Activated naive CD8-positive, alpha-beta T cell treated with anti-CD3 and anti-CD28 coated beads, Interleukin-2, amount 50 U/mL, for 24 hours (primary cell): Measurements from ENCODE around the gene MINK1.
"Not testable (repeated sequence)": the region's sequence is repeated elsewhere in the genome, so short reads cannot be mapped to it uniquely, and the experiment has no call there.

Experiments
- ATAC-seq: fragments of 150-1000 bp; cut with Tn5 transposase; one replicate; pipeline ENCODE4 v1.10.0; 2021
- DNase-seq: peaks from one replicate; pipeline ENCODE4 v3.0.0; 2021
- H3K27ac Mint-ChIP-seq: one replicate; pipeline ENCODE4 v1.8.0; 2021; ENCODE audit warnings: mild to moderate bottlenecking, mixed read lengths
- H3K27me3 Mint-ChIP-seq: one replicate; pipeline ENCODE4 v1.8.0; 2021; ENCODE audit warnings: mixed read lengths
- H3K36me3 Mint-ChIP-seq: one replicate; pipeline ENCODE4 v1.8.0; 2021; ENCODE audit warnings: low read depth, mixed read lengths
- H3K4me1 Mint-ChIP-seq: one replicate; pipeline ENCODE4 v1.8.0; 2021; ENCODE audit warnings: mixed read lengths
- H3K4me3 Mint-ChIP-seq: one replicate; pipeline ENCODE4 v1.8.0; 2021; ENCODE audit warnings: mild to moderate bottlenecking, moderate library complexity, mixed read lengths
- H3K9me3 Mint-ChIP-seq: one replicate; pipeline ENCODE4 v1.8.0; 2021; ENCODE audit warnings: mixed read lengths

Gene MINK1

GRCh38 chr17:4806456-4806776 lies 26.7 kb upstream of the MINK1 start:
- peak overlapping the region; percentile 76 for H3K4me3 Mint-ChIP-seq
- no peak for DNase-seq
- ATAC-seq, result no peak

GRCh38 chr17:4806777-4807604 lies 26.1 kb upstream of the MINK1 start, which contains the start of gene PLD2:
TSS of gene PLD2 (plus strand) at chr17:4807152. CDS start at chr17:4807773, 621 bp downstream.
- H3K36me3 Mint-ChIP-seq, result peaks cover 2% of the 10 kb centered on the region
- peak; percentile 90 for DNase-seq
- peaks cover 8% of the 10 kb centered on the region for H3K4me1 Mint-ChIP-seq
- H3K4me3 Mint-ChIP-seq, result peak within 1 kb of the TSS; percentile 76
- no peaks in the 10 kb centered on the region for H3K9me3 Mint-ChIP-seq
- H3K27me3 Mint-ChIP-seq, result no peaks in the 10 kb centered on the region
- H3K27ac Mint-ChIP-seq, result no peak within 1 kb of the TSS
- ATAC-seq, result peak; percentile 96

More at GRCh38 chr17:4806456-4806776, 26.7 kb upstream of the MINK1 start:
- H3K27me3 Mint-ChIP-seq, result no peaks in the 10 kb centered on the region
- H3K4me1 Mint-ChIP-seq, result peaks cover 8% of the 10 kb centered on the region
- H3K9me3 Mint-ChIP-seq, result no peaks in the 10 kb centered on the region
- no peak overlapping the region for H3K27ac Mint-ChIP-seq
- H3K36me3 Mint-ChIP-seq, result peaks cover 2% of the 10 kb centered on the region

GRCh38 chr17:4807605-4808377 lies 25.3 kb upstream of the MINK1 start:
- Mint-ChIP-seq H3K27ac (peak overlapping the region; percentile 7), H3K27me3 (no peaks in the 10 kb centered on the region), H3K4me3 (peak overlapping the region; percentile 54), H3K9me3 (no peaks in the 10 kb centered on the region), H3K4me1 (peaks cover 8% of the 10 kb centered on the region), H3K36me3 (peaks cover 2% of the 10 kb centered on the region)
- ATAC-seq (no peak), DNase-seq (no peak)

- DNase-seq (no peak), ATAC-seq (no peak)
- Mint-ChIP-seq H3K36me3 (peaks cover 2% of the 10 kb centered on the region), H3K4me3 (peak overlapping the region; percentile 38), H3K27ac (peak overlapping the region; percentile 7), H3K4me1 (peaks cover 8% of the 10 kb centered on the region), H3K27me3 (no peaks in the 10 kb centered on the region), H3K9me3 (no peaks in the 10 kb centered on the region)
Observed at GRCh38 chr17:4808378-4808767, 24.8 kb upstream of the MINK1 start.

- H3K4me3 Mint-ChIP-seq, result no peak overlapping the region
- peaks cover 2% of the 10 kb centered on the region for H3K36me3 Mint-ChIP-seq
- no peak for ATAC-seq
- no peaks in the 10 kb centered on the region for H3K27me3 Mint-ChIP-seq
- peaks cover 8% of the 10 kb centered on the region for H3K4me1 Mint-ChIP-seq
- no peak overlapping the region for H3K27ac Mint-ChIP-seq
- H3K9me3 Mint-ChIP-seq, result no peaks in the 10 kb centered on the region
- no peak for DNase-seq
Observed at GRCh38 chr17:4810696-4811290, 22.3 kb upstream of the MINK1 start.

GRCh38 chr17:4811471-4811870 lies 21.7 kb upstream of the MINK1 start:
- Mint-ChIP-seq H3K4me3 (no peak overlapping the region), H3K9me3 (no peaks in the 10 kb centered on the region), H3K27me3 (no peaks in the 10 kb centered on the region), H3K4me1 (peaks cover 3% of the 10 kb centered on the region), H3K27ac (no peak overlapping the region), H3K36me3 (peaks cover 2% of the 10 kb centered on the region)
- ATAC-seq (no peak), DNase-seq (no peak)

- H3K27me3 Mint-ChIP-seq, result no peaks in the 10 kb centered on the region
- no peak overlapping the region for H3K27ac Mint-ChIP-seq
- H3K9me3 Mint-ChIP-seq, result no peaks in the 10 kb centered on the region
- peaks cover 2% of the 10 kb centered on the region for H3K36me3 Mint-ChIP-seq
- peaks cover under 1% of the 10 kb centered on the region for H3K4me1 Mint-ChIP-seq
- no peak overlapping the region for H3K4me3 Mint-ChIP-seq
- no peak for ATAC-seq
- DNase-seq, result no peak
Observed at GRCh38 chr17:4812690-4813089, 20.4 kb upstream of the MINK1 start.

- no peaks in the 10 kb centered on the region for H3K4me1 Mint-ChIP-seq
- H3K4me3 Mint-ChIP-seq, result no peak overlapping the region
- no peak overlapping the region for H3K27ac Mint-ChIP-seq
- no peaks in the 10 kb centered on the region for H3K36me3 Mint-ChIP-seq
- no peaks in the 10 kb centered on the region for H3K27me3 Mint-ChIP-seq
- ATAC-seq, result no peak
- no peaks in the 10 kb centered on the region for H3K9me3 Mint-ChIP-seq
- DNase-seq, result no peak
Observed at GRCh38 chr17:4815043-4815675, 18.0 kb upstream of the MINK1 start.

GRCh38 chr17:4816826-4817225 lies 16.3 kb upstream of the MINK1 start:
- no peaks in the 10 kb centered on the region for H3K9me3 Mint-ChIP-seq
- H3K27ac Mint-ChIP-seq, result no peak overlapping the region
- H3K4me3 Mint-ChIP-seq, result no peak overlapping the region
- H3K36me3 Mint-ChIP-seq, result no peaks in the 10 kb centered on the region
- H3K27me3 Mint-ChIP-seq, result no peaks in the 10 kb centered on the region
- H3K4me1 Mint-ChIP-seq, result no peaks in the 10 kb centered on the region
- ATAC-seq (no peak), DNase-seq (no peak)

GRCh38 chr17:4818276-4818675 lies 14.9 kb upstream of the MINK1 start:
- no peaks in the 10 kb centered on the region for H3K9me3 Mint-ChIP-seq
- no peaks in the 10 kb centered on the region for H3K4me1 Mint-ChIP-seq
- no peak overlapping the region for H3K4me3 Mint-ChIP-seq
- H3K36me3 Mint-ChIP-seq, result no peaks in the 10 kb centered on the region
- no peak overlapping the region for H3K27ac Mint-ChIP-seq
- H3K27me3 Mint-ChIP-seq, result no peaks in the 10 kb centered on the region
- no peak for DNase-seq
- no peak for ATAC-seq

GRCh38 chr17:4822835-4823234 lies 10.3 kb upstream of the MINK1 start:
- ATAC-seq (no peak), DNase-seq (no peak)
- Mint-ChIP-seq H3K4me1 (no peaks in the 10 kb centered on the region), H3K27me3 (no peaks in the 10 kb centered on the region), H3K9me3 (no peaks in the 10 kb centered on the region), H3K27ac (no peak overlapping the region), H3K4me3 (no peak overlapping the region), H3K36me3 (no peaks in the 10 kb centered on the region)

GRCh38 chr17:4823373-4824089 lies 9.6 kb upstream of the MINK1 start:
- DNase-seq (no peak), ATAC-seq (no peak)
- H3K27ac Mint-ChIP-seq, result no peak overlapping the region
- no peak overlapping the region for H3K4me3 Mint-ChIP-seq
- no peaks in the 10 kb centered on the region for H3K4me1 Mint-ChIP-seq
- no peaks in the 10 kb centered on the region for H3K9me3 Mint-ChIP-seq
- no peaks in the 10 kb centered on the region for H3K36me3 Mint-ChIP-seq
- no peaks in the 10 kb centered on the region for H3K27me3 Mint-ChIP-seq

GRCh38 chr17:4827399-4827798 lies 5.7 kb upstream of the MINK1 start:
- DNase-seq (no peak), ATAC-seq (no peak)
- no peaks in the 10 kb centered on the region for H3K27me3 Mint-ChIP-seq
- H3K4me1 Mint-ChIP-seq, result peaks cover 1% of the 10 kb centered on the region
- H3K9me3 Mint-ChIP-seq, result no peaks in the 10 kb centered on the region
- H3K36me3 Mint-ChIP-seq, result no peaks in the 10 kb centered on the region
- no peak overlapping the region for H3K4me3 Mint-ChIP-seq
- H3K27ac Mint-ChIP-seq, result no peak overlapping the region

GRCh38 chr17:4832829-4833177 lies 337 bp upstream of the MINK1 start:
- H3K27me3 Mint-ChIP-seq, H3K9me3 Mint-ChIP-seq, DNase-seq, H3K36me3 Mint-ChIP-seq, ATAC-seq: not testable (repeated sequence)
- Mint-ChIP-seq H3K4me3 (peak overlapping the region; percentile 95), H3K4me1 (peaks cover 32% of the 10 kb centered on the region), H3K27ac (peak overlapping the region; percentile 95)
